ENCODE measurements around the gene CBX4. TPM values are rescaled to one million over a fixed set of nuclear protein-coding genes. Genes with fewer than 3 reads are reported as not detected.

The CBX4 gene
- total and polyA plus RNA-seq, 7 experiments from 2014 or later: 4.0 to 134 (median 78.3) TPM

DNA sequence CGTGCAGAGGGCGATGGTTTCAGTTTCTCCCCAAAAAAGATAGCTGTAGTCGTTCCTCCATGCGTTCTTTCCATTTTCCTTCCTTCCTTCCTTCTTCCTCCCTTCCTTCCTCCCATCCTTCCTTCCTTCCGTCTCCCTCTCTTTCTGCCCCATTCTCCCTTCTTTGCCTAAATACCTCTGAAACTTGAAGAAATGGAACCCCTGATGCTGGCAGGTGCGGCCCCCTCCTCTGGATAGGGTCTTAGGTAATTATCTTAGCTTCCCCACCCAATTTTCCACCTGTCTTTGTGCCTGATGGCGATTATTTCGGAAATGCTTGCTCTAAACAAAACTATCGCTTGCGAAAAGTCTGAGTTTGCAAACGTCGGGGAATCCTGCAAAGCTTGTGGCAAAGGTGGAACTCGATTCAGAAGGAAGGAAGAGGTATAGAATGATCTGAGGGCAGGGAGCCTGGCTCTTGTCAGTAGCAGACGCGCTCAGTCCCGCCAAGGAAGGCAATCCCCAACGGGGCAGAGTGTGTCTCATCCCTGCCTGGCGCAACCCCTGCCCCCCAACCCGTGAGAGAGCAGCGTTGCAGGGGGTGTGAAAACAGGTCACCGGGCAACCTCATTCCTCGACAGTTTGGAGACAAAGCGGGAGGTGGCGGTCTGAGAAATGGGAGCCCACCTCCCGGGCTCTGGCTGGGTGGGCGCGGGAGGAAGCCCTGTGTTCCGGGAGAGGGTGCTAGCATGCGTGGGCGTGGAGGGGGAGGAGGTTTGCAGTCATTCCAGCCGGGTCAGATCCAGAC lies 39.5 kb downstream of the CBX4 start:
- Mint-ChIP-seq H3K4me3 (peak overlapping the region; percentile 8 to 77 (median 63)), H3K4me1 (peaks cover 23 to 64% (median 42%) of the 10 kb centered on the region in 7 donors), H3K27ac (peak overlapping the region in 8 of 9 donors; percentile 55 to 86 (median 74)), H3K36me3 (peaks cover 0 to 15% (median 0%) of the 10 kb centered on the region in 5 donors), H3K27me3 (peaks cover 24 to 58% (median 37%) of the 10 kb centered on the region in 5 donors), H3K9me3 (peaks cover 0 to 15% (median 3%) of the 10 kb centered on the region in 11 donors)
- POLR2A ChIA-PET: interaction anchor here (0.6 to 3.7 kb wide), 8 partner anchors 8 to 196 kb away, joined by 3 to 19 read pairs (median 6); partner anchors contain the start of gene CBX4
- H3K4me1 ChIP-seq (ENCODE audit: control insufficient read depth in 2 of 2, insufficient read depth in 2 of 2, low read length in 2 of 2): peaks cover 44 to 55% of the 10 kb centered on the region in 2 donors
- H3K9me3 ChIP-seq (ENCODE audit: control insufficient read depth in 2 of 3, low read length in 3 of 3): peaks cover 0 to 4% (median 0%) of the 10 kb centered on the region in 3 experiments
- H3K27me3 ChIP-seq (ENCODE audit: control insufficient read depth in 2 of 2, insufficient read depth in 2 of 2, low read length in 2 of 2): peaks cover 44 to 55% of the 10 kb centered on the region in 2 donors
- no peak overlapping the region for H3K4me3 ChIP-seq (ENCODE audit: low read length)
- no peak overlapping the region for H3K27ac ChIP-seq (ENCODE audit: low read depth, low read length)
- DNase-seq (peak in 2 of 9 donors; percentile 22 to 24), ATAC-seq (no peak)
- intact Hi-C loops (cut with micrococcal nuclease): loop anchor here in 1 of 2 donors (5.0 kb wide), 2 partner anchors 52 to 238 kb away; partner anchors contain the start of genes CCDC40 and TBC1D16
- CTCF ChIA-PET: no interaction called here
- peaks cover 0 to 6% (median 0%) of the 10 kb centered on the region in 3 experiments for H3K36me3 ChIP-seq (ENCODE audit: control insufficient read depth in 2 of 3, insufficient read depth in 3 of 3, low read length in 3 of 3)

GRCh38 chr17:79799174-79799537 lies 40.1 kb downstream of the CBX4 start:
- H3K27me3 ChIP-seq (ENCODE audit: control insufficient read depth in 2 of 2, insufficient read depth in 2 of 2, low read length in 2 of 2): peaks cover 44 to 51% of the 10 kb centered on the region in 2 donors
- peaks cover 19 to 53% (median 32%) of the 10 kb centered on the region in 5 donors for H3K27me3 Mint-ChIP-seq
- no peak overlapping the region for H3K4me3 ChIP-seq (ENCODE audit: low read length)
- intact Hi-C loops (cut with micrococcal nuclease): loop anchor here in 1 of 2 donors (5.0 kb wide), 2 partner anchors 52 to 238 kb away; partner anchors contain the start of genes CCDC40 and TBC1D16
- POLR2A ChIA-PET: interaction anchor here (0.6 to 3.7 kb wide), 7 partner anchors 9 to 43 kb away, joined by 3 to 19 read pairs (median 5); partner anchors contain the start of gene CBX4
- H3K36me3 ChIP-seq (ENCODE audit: control insufficient read depth in 2 of 3, insufficient read depth in 3 of 3, low read length in 3 of 3): peaks cover 0 to 9% (median 0%) of the 10 kb centered on the region in 3 experiments
- DNase-seq: peak in 2 of 9 donors; percentile 25 to 30
- H3K27ac Mint-ChIP-seq: peak overlapping the region in 5 of 9 donors; percentile 58 to 86 (median 80)
- no peak overlapping the region for H3K27ac ChIP-seq (ENCODE audit: low read depth, low read length)
- peaks cover 0 to 11% (median 2%) of the 10 kb centered on the region in 11 donors for H3K9me3 Mint-ChIP-seq
- peak overlapping the region; percentile 8 to 77 (median 60) for H3K4me3 Mint-ChIP-seq
- peaks cover 0 to 13% (median 0%) of the 10 kb centered on the region in 5 donors for H3K36me3 Mint-ChIP-seq
- ATAC-seq: no peak
- H3K4me1 Mint-ChIP-seq: peaks cover 17 to 58% (median 37%) of the 10 kb centered on the region in 7 donors
- CTCF ChIA-PET: no interaction called here
- peaks cover 38 to 50% of the 10 kb centered on the region in 2 donors for H3K4me1 ChIP-seq (ENCODE audit: control insufficient read depth in 2 of 2, insufficient read depth in 2 of 2, low read length in 2 of 2)
- peaks cover 0 to 4% (median 0%) of the 10 kb centered on the region in 3 experiments for H3K9me3 ChIP-seq (ENCODE audit: control insufficient read depth in 2 of 3, low read length in 3 of 3)

DNA sequence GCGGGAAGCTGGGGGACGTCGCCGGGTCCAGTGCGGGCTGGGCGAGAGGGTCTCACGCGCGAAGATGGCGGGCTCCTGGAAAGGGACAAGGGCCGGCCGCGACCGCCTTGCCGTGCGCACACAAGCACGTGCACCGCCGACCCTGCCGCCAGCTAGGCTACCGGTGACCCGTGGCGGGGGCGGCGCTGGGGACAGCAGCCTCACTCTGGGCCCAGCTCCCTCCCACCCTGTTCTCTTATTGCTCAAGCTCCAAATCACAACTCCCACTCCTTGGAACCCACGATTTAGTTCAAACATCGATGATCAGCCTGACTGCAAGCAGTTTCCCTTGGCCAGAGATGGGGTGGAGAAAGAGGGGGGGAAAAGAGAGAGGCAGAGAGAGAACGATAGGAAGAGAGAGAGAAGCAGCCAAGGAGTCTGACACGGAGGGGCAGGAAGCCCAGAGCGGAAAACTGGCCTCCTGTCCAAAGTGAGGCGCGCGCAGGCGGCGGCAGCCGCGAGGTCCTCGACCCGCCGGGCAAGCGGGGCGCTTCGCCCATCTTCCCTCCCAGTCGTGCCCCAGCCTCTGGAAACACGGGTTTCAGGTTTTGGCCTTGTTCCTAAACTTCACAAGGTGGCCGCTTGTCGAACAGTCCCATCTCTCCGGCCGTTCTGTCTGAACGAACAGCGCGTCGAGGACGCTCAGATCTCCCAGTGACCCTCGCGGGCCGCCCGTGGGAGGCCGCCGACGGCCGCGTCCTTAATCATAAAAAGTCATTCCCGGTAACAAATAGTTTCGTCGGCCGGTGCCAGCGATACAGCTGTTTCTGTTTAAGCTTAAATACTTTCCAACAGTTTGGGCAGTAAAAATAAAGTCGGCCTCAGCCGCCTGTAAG lies 40.7 kb downstream of the CBX4 start:
- no peak for ATAC-seq
- intact Hi-C loops (cut with micrococcal nuclease): loop anchor here in 1 of 2 donors (5.0 kb wide), 2 partner anchors 51 to 239 kb away; partner anchors contain the start of genes CCDC40 and TBC1D16
- Mint-ChIP-seq H3K27me3 (peaks cover 19 to 53% (median 32%) of the 10 kb centered on the region in 5 donors), H3K4me1 (peaks cover 17 to 55% (median 37%) of the 10 kb centered on the region in 7 donors), H3K4me3 (peak overlapping the region; percentile 56 to 80 (median 68)), H3K27ac (peak overlapping the region in 7 of 9 donors; percentile 28 to 81 (median 70)), H3K36me3 (peaks cover 0 to 13% (median 0%) of the 10 kb centered on the region in 5 donors), H3K9me3 (peaks cover 0 to 8% (median under 1%) of the 10 kb centered on the region in 11 donors)
- H3K4me1 ChIP-seq (ENCODE audit: control insufficient read depth in 2 of 2, insufficient read depth in 2 of 2, low read length in 2 of 2): peaks cover 34 to 43% of the 10 kb centered on the region in 2 donors
- ChIA-PET CTCF (no interaction called here), POLR2A (interaction anchor here (0.7 to 3.7 kb wide), 8 partner anchors 9 to 194 kb away, joined by 3 to 19 read pairs (median 4); partner anchors contain the start of gene CBX4)
- peaks cover 0 to under 1% (median 0%) of the 10 kb centered on the region in 3 experiments for H3K9me3 ChIP-seq (ENCODE audit: control insufficient read depth in 2 of 3, low read length in 3 of 3)
- peaks cover 0 to 9% (median 0%) of the 10 kb centered on the region in 3 experiments for H3K36me3 ChIP-seq (ENCODE audit: control insufficient read depth in 2 of 3, insufficient read depth in 3 of 3, low read length in 3 of 3)
- H3K27me3 ChIP-seq (ENCODE audit: control insufficient read depth in 2 of 2, insufficient read depth in 2 of 2, low read length in 2 of 2): peaks cover 40 to 46% of the 10 kb centered on the region in 2 donors
- peak overlapping the region; percentile 20 for H3K4me3 ChIP-seq (ENCODE audit: low read length)
- peak in 3 of 9 donors; percentile 21 to 37 (median 24) for DNase-seq
- no peak overlapping the region for H3K27ac ChIP-seq (ENCODE audit: low read depth, low read length)

- ATAC-seq: peak; percentile 20
- ChIA-PET POLR2A (interaction anchor here (0.7 to 3.7 kb wide), 17 partner anchors 10 to 525 kb away, joined by 3 to 19 read pairs (median 4); partner anchors contain the start of gene CBX4), CTCF (interaction anchor here (1.0 to 1.6 kb wide), 3 partner anchors 11 to 124 kb away, joined by 3 to 4 read pairs (median 4); no protein-coding TSS in a partner anchor)
- Histone ChIP-seq H3K9me3 (ENCODE audit: control insufficient read depth in 2 of 3, low read length in 3 of 3) (no peaks in the 10 kb centered on the region), H3K4me3 (ENCODE audit: low read length) (peak overlapping the region; percentile 54), H3K36me3 (ENCODE audit: control insufficient read depth in 2 of 3, insufficient read depth in 3 of 3, low read length in 3 of 3) (peaks cover 0 to 9% (median 0%) of the 10 kb centered on the region in 3 experiments), H3K27ac (ENCODE audit: low read depth, low read length) (no peak overlapping the region), H3K27me3 (ENCODE audit: control insufficient read depth in 2 of 2, insufficient read depth in 2 of 2, low read length in 2 of 2) (peaks cover 36 to 38% of the 10 kb centered on the region in 2 donors), H3K4me1 (ENCODE audit: control insufficient read depth in 2 of 2, insufficient read depth in 2 of 2, low read length in 2 of 2) (peaks cover 31 to 43% of the 10 kb centered on the region in 2 donors)
- Mint-ChIP-seq H3K4me3 (peak overlapping the region in 5 of 10 donors; percentile 85 to 92 (median 87)), H3K36me3 (peaks cover 0 to 13% (median 0%) of the 10 kb centered on the region in 5 donors), H3K27me3 (peaks cover 19 to 51% (median 32%) of the 10 kb centered on the region in 5 donors), H3K9me3 (peaks cover 0 to 8% (median 0%) of the 10 kb centered on the region in 11 donors), H3K4me1 (peaks cover 17 to 51% (median 37%) of the 10 kb centered on the region in 7 donors), H3K27ac (peak overlapping the region in 3 of 9 donors; percentile 75 to 88 (median 86))
- intact Hi-C loops (cut with micrococcal nuclease): loop anchor here (1.0 to 5.0 kb wide), 8 partner anchors 13 to 240 kb away; partner anchors contain the start of genes CBX2 (in 1 of the 2), CBX4 (in 1 of the 2), CCDC40 (in 1 of the 2) and TBC1D16 (in 1 of the 2)
- peak in 2 of 9 donors; percentile 30 to 32 for DNase-seq
These were observed 41.5 kb downstream of the CBX4 start for GRCh38 chr17:79797492-79798298.
